Activated CD8-positive, alpha-beta memory T cell treated with anti-CD3 and anti-CD28 coated beads, Interleukin-2, amount 50 U/mL, for 1 hour (primary cell): ENCODE data around the gene BLID.

Source experiments
- DNase-seq: peaks from one replicate; pipeline ENCODE4 v3.0.0-alpha.2; 2020; ENCODE audit errors: extremely low read depth

The BLID gene

DNA sequence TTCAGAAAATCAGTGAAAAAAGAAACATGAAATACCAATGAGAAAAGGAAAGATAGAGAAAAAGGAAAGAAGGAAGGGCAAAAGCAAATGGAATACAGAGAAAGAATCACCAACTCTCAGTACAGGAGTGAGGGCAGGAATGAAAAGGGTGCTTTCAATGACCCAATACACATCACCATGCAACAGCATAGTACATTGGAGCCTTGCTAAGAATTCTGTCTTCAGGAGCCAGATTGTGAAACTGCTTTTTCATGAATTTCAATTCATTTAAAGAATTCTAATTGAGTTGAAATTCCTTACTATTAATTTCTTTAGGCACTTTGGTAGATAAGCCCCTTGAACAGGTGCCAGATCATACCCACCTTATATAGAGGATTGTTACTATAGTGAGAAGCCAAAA is 34.9 kb downstream of the BLID start:
- no peak for DNase-seq

DNA sequence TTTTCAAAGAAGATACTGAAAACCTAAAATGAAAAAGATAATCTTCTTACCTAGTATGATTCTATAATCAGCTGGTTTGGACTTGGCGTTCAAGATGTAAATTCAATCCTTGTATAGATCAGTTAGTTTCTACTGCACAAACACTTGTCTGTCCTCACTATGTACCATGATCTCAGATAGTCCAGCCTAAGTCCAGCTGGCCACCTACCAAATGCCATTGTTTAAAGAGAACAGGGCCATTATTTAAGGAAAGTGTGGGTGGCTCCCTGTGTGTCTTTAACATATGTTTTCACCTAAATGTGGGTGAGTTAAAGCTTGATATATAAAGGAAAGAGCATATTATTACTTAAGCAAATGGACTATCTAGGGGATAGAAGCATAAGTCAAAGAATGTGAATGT is 38.6 kb downstream of the BLID start:
- DNase-seq = no peak

GRCh38 chr11:122076512-122077120 is 39.4 kb downstream of the BLID start:
- no peak for DNase-seq

GRCh38 chr11:122075016-122075415 is 41.0 kb downstream of the BLID start:
- DNase-seq = no peak

DNA sequence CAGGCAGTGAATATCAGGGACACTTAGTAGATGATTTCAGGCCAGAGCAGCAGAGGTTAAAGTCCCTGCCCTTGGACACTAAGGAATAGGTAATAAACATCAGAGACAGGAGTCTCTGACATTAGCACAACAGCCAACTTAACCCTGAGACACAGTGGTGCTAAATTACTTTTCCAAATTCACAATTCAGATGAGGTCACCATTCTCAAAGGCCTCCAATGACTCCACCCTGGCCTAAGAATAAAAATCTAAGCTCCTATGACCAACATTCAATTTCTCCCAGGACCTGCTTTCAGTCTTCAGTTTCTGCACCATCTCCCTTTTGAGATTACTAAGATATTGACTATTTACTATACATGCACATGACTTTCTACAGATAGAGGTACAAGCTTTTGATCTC is 42.0 kb downstream of the BLID start:
- DNase-seq = no peak

- DNase-seq = no peak
Observed at GRCh38 chr11:122071709-122072202, 44.3 kb downstream of the BLID start.

- no peak for DNase-seq
Observed at GRCh38 chr11:122069707-122070360, 46.2 kb downstream of the BLID start.

- DNase-seq = no peak
Observed at GRCh38 chr11:122068837-122069236, 47.2 kb downstream of the BLID start.

DNA sequence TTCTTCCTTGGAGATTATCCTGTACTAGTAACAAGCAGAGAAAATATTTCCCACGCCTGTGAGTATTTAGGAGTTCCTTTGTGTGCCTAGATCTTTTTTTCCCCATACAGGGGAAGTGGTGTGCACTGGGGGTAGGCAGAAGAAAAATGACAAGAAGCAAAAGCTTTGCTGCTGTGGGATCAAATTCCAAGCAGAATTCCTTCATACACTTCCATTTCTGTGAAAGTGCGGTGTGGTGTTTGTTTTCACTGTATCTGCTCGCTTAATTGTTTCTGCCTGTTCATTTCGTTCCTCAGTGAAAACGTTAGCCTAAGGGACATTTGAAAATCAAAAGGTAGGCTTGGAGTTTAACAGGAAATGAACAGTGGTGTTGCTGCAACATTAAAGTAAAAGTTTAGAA is 47.9 kb downstream of the BLID start:
- no peak for DNase-seq
